ENCODE results near the gene CACNG8.
A peak's percentile ranks its signal among the peaks of the same experiment; 100 is the strongest.

CACNG8 gene

DNA sequence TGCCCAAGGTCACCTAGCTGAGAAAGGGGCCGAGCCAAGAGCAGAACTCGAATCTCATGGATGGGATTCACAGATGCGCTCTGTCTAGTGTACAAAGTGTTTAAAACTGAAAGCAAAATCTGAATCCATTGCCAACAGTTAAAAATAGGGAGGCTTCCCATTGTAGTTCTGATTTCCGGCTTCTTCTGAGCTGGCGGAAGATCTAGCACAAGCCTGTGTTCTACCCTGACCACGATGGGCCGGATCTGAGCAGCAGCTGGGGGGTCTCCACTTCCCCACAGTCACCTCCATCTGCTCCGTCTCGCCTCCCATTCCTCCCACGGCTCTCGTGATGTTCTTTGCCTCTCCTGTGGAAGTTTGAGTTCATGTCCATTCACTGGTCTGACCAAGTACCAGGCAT is 2.4 kb downstream of the CACNG8 start:
- DNase-seq: no peak

DNA sequence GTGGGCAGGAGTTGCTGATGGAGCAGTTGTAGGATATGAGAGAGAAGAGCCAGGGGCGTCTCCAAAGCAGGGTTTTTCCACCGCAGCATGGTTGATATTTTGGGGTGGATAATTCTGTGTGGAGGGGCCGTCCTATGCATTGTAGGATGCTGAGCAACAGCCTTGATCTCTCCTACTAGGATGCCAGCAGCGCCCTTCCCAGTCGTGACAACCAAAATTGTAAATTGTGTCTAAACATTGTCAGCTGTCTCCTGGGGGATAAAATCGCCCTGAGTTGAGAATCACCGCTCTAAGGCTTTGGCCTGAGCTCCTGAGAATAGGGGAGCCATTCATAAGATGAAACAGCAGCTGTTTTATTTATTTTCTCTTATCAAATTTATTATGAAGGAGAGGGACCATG is 4.2 kb downstream of the CACNG8 start:
- no peak for DNase-seq

DNA sequence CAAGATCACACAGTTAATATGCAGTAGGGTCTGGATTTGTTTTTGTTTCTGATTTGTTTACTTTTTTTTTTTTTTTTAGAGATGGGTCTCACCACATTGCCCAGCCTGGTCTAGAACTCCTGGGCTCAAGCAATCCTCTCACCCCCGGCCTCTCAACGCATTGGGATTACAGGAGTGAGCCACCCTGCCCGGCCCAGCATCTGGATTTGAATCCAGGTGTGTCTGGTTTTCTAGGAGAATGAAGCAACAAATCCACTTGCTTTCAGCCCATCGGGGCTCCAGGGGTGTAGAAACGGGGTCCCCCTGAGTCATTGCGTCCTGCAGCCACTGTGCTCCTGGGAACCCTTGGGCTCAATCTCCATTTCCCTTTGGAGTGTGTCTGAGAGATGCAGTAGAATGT is 6.6 kb downstream of the CACNG8 start:
- DNase-seq: no peak

DNA sequence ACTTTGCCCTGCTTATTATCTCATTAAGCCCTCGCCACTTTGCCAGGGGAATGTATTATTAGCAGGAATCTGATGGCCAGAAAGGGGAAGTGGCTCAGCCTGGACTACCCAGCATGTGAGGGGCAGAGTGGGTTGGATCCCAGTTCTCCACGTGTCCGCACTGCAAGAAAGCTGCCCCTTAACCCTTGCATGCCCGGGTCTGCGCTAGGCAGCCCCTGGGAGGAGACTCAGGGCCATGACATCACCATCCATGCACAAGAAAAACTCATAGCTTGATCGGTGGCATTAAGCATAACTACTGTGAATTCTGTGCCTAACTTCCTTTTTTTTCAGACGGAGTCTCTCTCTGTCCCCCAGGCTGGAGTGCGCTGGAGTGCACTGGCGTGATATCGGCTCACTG is 8.9 kb downstream of the CACNG8 start:
- DNase-seq: no peak

DNA sequence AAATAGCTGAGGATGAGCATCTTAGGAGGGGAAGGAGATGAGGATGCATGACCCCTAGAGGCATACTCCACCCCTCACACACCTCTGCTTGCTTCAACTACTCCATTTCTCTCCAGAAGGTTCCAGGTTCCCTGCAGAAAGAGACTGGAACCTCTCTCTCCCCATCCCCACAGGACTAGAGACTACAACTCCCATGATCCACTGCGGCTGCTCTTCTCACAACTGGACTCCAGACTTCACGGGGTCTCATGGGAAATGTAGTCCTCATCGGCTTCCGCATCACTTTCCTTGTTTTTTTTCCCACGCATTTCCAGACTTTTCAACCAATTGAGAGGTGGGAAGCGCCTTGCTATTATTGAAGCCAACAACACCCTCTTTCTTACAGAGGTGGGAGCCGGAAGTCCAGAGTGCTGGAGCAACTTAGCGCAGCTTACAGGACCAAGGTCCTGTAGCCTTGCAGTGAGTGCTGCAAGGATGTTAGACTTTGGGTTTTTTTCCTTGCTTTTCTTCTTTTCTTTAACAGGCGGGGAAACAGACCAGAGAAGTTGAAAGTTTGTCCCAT is 14.8 kb downstream of the CACNG8 start:
- DNase-seq: peak; percentile 6

- DNase-seq: no peak
These were observed 15.4 kb downstream of the CACNG8 start for GRCh38 chr19:53977991-53978731.

GRCh38 chr19:53978975-53979801 is 16.5 kb downstream of the CACNG8 start:
- DNase-seq: no peak

DNA sequence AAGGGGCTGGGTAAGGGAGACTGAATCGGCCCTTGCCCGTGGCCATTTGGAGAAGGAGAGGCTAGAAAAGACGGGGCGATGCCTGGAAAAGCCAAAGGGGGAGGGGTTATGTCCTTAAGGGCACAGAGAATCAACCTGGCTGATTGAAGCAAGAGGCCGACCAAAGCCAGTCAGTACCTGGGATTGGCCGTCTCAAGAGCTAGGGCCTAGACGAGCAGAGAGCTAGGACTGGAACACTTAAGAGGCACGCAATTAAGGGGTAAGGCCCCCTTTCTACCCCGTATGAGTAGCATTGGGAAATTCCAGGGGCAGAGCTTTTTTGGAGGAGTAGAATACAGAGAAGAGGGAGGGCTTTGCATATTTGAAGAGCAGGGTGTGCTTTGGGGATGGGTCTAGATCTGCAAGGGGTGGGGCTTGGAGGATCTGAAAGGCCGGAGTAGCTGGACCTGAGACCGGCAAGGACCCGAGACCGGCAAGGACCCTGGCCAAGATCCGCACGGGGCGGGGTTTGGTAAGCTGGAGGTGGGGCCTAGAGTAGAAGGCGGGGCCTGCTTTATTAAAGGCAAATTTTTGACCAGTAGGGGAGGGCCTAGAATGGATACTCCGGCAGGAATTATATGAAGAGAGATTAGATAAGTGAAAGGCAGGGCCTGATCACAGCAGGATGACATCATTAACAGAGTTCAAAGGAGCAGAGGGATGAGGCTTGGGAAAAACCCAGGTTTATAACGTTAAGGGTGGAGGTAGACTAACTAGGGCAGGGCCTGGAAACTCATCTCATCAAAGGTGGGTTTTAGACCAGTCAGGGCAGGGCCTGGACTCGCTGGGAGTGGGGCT is 18.0 kb downstream of the CACNG8 start:
- DNase-seq: no peak

GRCh38 chr19:53981376-53981951 is 18.7 kb downstream of the CACNG8 start:
- no peak for DNase-seq

DNA sequence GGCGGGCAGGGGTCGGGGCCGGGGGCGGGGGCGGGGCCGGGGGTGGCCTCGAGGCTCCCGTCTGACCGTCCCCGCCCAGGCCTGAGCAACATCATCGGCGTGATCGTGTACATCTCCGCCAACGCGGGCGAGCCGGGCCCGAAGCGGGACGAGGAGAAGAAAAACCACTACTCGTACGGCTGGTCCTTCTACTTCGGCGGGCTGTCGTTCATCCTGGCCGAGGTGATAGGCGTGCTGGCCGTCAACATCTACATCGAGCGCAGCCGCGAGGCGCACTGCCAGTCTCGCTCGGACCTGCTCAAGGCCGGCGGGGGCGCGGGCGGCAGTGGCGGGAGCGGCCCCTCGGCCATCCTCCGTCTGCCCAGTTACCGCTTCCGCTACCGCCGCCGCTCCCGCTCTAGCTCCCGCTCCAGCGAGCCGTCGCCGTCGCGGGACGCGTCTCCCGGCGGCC is 19.3 kb downstream of the CACNG8 start:
- no peak for DNase-seq

DNA sequence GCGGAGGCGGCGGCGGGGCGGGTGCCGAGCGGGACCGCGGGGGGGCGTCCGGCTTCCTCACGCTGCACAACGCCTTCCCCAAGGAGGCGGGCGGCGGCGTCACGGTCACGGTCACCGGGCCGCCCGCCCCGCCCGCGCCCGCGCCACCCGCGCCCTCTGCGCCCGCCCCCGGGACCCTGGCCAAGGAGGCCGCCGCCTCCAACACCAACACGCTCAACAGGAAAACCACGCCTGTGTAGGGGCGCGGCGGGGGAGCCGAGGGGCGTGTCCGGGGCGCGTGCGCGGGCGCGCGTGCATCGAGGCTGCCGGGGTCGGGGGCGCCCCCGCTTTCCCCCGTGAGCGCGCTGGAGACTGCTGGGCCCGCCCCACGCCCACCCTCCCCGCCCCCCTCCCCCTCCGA is 19.9 kb downstream of the CACNG8 start:
- DNase-seq: no peak

GRCh38 chr19:53983457-53984289 is 20.9 kb downstream of the CACNG8 start:
- no peak for DNase-seq

- no peak for DNase-seq
These were observed 23.1 kb downstream of the CACNG8 start for GRCh38 chr19:53985863-53986262.

GRCh38 chr19:53988981-53989380 is 26.2 kb downstream of the CACNG8 start:
- no peak for DNase-seq

GRCh38 chr19:53989600-53990533 is 27.1 kb downstream of the CACNG8 start:
- no peak for DNase-seq

DNA sequence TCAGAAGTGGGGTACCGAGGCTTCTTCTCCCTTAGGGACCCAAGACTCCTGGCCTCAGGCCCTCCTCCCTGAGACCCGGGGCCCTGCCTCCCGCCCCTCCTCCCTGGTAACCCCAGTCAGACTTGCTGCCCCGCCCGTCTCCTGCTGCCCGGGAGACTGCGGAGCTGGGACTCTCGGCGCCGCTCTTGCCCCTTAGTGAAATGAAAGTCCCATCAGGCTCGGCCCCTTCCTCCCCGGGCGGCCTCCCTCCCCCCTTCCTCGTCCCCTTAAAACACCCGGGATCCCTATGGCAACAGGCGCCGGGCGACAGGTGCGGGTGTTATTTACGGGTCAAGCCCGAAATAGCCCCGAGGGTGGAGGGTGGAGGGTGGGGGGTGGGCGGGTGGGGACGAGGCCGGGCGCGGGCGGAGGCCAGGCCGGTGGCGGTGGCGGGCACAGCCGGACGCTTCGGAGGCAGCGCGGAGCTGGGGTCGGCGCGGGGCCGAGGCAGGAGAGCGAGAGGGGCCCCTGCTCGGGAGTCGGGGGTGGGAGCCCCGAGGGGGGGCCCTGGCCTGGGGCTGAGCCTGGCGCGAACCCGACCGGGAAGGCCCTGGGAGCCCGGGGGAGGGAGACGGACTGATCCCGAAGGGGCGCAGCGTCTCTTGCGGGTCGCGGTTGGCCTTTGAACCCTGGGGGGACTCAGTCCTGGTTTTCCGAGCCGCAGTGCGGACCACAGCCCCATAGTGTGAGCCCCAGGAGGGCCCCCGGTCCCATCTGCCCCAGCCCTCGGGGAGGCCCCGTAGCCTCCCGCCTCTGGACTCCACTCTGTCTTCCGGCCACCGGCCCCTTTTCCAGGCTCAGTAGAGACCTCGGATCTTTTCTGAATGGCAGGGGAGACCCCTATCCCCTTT is 28.7 kb downstream of the CACNG8 start, which contains the start of gene CACNG6:
CACNG6 (plus strand) TSS at position 414 of the 890 bp plus-strand sequence. CDS start 1,241 bp downstream, outside the sequence.
- DNase-seq: no peak

- no peak for DNase-seq
These were observed 29.5 kb downstream of the CACNG8 start for GRCh38 chr19:53992211-53992610.

DNA sequence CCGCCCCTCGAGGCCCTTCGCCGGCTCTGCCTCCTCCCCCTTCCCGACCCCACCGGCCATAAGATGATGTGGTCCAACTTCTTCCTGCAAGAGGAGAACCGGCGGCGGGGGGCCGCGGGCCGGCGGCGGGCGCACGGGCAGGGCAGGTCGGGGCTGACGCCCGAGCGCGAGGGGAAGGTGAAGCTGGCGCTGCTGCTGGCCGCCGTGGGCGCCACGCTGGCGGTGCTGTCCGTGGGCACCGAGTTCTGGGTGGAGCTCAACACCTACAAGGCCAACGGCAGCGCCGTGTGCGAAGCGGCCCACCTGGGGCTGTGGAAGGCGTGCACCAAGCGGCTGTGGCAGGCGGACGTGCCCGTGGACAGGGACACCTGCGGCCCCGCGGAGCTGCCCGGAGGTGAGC is 30.1 kb downstream of the CACNG8 start:
- no peak for DNase-seq

DNA sequence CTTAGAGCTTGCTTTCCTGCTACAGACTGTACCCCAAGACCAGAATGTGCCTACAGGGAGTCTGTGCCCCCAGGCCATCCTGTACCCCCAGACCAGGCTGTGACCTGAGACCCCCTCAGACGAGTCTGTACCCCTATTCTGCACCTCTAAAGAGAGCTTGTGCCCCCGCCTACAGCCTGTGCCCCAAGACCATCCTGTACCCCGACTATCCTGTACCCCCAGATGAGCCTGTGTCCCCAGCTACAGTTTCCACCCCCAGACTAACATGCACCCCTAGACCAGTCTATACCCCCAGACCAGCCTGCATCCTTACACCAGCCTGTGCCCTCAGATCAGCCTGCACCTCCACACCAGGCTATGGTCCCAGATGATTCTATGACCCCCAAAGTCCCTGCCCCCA is 30.7 kb downstream of the CACNG8 start:
- no peak for DNase-seq
